Measurements from ENCODE around the gene SORCS2. TPM values are rescaled to one million over a fixed set of nuclear protein-coding genes. Genes with fewer than 3 reads are reported as not detected.

Gene SORCS2
- polyA plus RNA-seq, 3 donors: 0.46 to 0.55 TPM; not detected in 1

DNA sequence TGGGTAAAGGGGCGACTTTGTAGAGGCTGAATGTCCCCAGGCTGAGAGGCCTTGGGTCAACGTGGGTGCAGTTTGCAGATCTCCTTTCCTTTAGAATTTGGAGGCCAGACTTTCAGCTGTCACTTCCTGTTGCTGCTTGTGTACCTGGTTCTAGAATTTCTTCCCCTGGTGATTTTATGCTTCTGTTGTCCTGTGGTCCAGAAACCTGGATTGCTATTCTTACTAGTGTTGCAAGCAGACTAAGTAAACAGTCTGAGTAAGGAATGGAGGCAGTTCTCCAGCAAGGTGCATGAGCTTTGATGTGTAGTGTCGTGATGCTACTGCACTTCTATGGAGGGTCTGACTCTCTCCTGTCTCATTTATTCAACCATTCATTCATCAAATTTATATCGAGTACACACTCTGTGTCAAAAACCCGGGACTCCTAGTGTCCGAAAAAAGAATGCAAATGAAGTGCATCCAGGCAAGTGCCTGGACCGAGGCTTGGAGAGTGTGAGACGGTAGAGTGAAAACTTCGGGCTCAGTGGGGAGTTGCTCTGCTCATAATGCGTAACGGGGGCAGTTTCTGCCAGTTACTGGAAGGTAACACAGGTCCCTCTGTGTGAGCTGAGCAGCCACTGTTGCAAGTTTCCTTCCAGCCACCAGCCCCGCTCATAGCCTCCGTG is 83.3 kb downstream of the SORCS2 start:
- Mint-ChIP-seq H3K4me1 (no peaks in the 10 kb centered on the region), H3K36me3 (no peaks in the 10 kb centered on the region), H3K27ac (no peak overlapping the region), H3K27me3 (ENCODE audit: low read depth in 3 of 3) (peaks cover 0 to 17% (median 2%) of the 10 kb centered on the region in 3 donors), H3K9me3 (peaks cover 0 to 2% (median 0%) of the 10 kb centered on the region in 7 donors), H3K4me3 (no peak overlapping the region)
- Histone ChIP-seq H3K4me2 (replicated peaks; ENCODE audit: extremely low read depth, low read length, poor library complexity, severe bottlenecking) (no peak overlapping the region), H3K4me3 (replicated peaks in 1 of 3; ENCODE audit: low read depth in 2 of 3, low read length in 3 of 3) (no peak overlapping the region), H3K9me3 (replicated peaks in 1 of 2; ENCODE audit: control insufficient read depth in 1 of 2, insufficient read depth in 1 of 2, low read length in 2 of 2) (no peaks in the 10 kb centered on the region), H3K79me2 (ENCODE audit: insufficient read depth, low read length) (no peaks in the 10 kb centered on the region), H3K4me1 (ENCODE audit: control insufficient read depth in 1 of 2, insufficient read depth in 2 of 2, low read length in 2 of 2) (no peaks in the 10 kb centered on the region), H3K9ac (ENCODE audit: insufficient read depth, low read length, poor library complexity, severe bottlenecking) (no peak overlapping the region), H4K20me1 (ENCODE audit: insufficient read depth, low read length) (no peaks in the 10 kb centered on the region), H3K36me3 (replicated peaks in 1 of 2; ENCODE audit: control insufficient read depth in 1 of 2, insufficient read depth in 2 of 2, low read length in 2 of 2) (no peaks in the 10 kb centered on the region), H3K27ac (ENCODE audit: low read depth in 1 of 2, low read length in 2 of 2) (no peak overlapping the region), H3K27me3 (ENCODE audit: control insufficient read depth in 2 of 2, insufficient read depth in 2 of 2, low read length in 2 of 2) (no peaks in the 10 kb centered on the region), H2AFZ (ENCODE audit: insufficient read depth, low read depth, low read length, poor library complexity, severe bottlenecking) (no peak overlapping the region)
- 91% methylated on average over 9 of the region's 13 CpGs for WGBS (ENCODE audit: insufficient coverage)
- no peak for DNase-seq
- no peak for TF ChIP-seq CTCF (IDR thresholded peaks at IDR 0.05)
- intact Hi-C loops (cut with micrococcal nuclease): no loop called here

- no peaks in the 10 kb centered on the region for H3K36me3 ChIP-seq (replicated peaks in 1 of 2; ENCODE audit: control insufficient read depth in 1 of 2, insufficient read depth in 2 of 2, low read length in 2 of 2)
- H3K9ac ChIP-seq (ENCODE audit: insufficient read depth, low read length, poor library complexity, severe bottlenecking): no peak overlapping the region
- no peaks in the 10 kb centered on the region for H3K4me1 Mint-ChIP-seq
- WGBS (ENCODE audit: insufficient coverage): 61% methylated on average over 7 of the region's 11 CpGs
- H3K4me3 Mint-ChIP-seq: no peak overlapping the region
- no peak overlapping the region for H3K4me2 ChIP-seq (replicated peaks; ENCODE audit: extremely low read depth, low read length, poor library complexity, severe bottlenecking)
- H3K9me3 ChIP-seq (replicated peaks in 1 of 2; ENCODE audit: control insufficient read depth in 1 of 2, insufficient read depth in 1 of 2, low read length in 2 of 2): no peaks in the 10 kb centered on the region
- H4K20me1 ChIP-seq (ENCODE audit: insufficient read depth, low read length): no peaks in the 10 kb centered on the region
- H3K27ac ChIP-seq (ENCODE audit: low read depth in 1 of 2, low read length in 2 of 2): no peak overlapping the region
- no peak for TF ChIP-seq CTCF (IDR thresholded peaks at IDR 0.05)
- H2AFZ ChIP-seq (ENCODE audit: insufficient read depth, low read depth, low read length, poor library complexity, severe bottlenecking): no peak overlapping the region
- peaks cover 0 to 22% (median 5%) of the 10 kb centered on the region in 3 donors for H3K27me3 Mint-ChIP-seq (ENCODE audit: low read depth in 3 of 3)
- peaks cover 0 to 2% (median 0%) of the 10 kb centered on the region in 7 donors for H3K9me3 Mint-ChIP-seq
- no peaks in the 10 kb centered on the region for H3K4me1 ChIP-seq (ENCODE audit: control insufficient read depth in 1 of 2, insufficient read depth in 2 of 2, low read length in 2 of 2)
- H3K4me3 ChIP-seq (replicated peaks in 1 of 3; ENCODE audit: low read depth in 2 of 3, low read length in 3 of 3): no peak overlapping the region
- intact Hi-C loops (cut with micrococcal nuclease): no loop called here
- H3K27me3 ChIP-seq (ENCODE audit: control insufficient read depth in 2 of 2, insufficient read depth in 2 of 2, low read length in 2 of 2): no peaks in the 10 kb centered on the region
- DNase-seq: no peak
- no peaks in the 10 kb centered on the region for H3K36me3 Mint-ChIP-seq
- H3K27ac Mint-ChIP-seq: no peak overlapping the region
- H3K79me2 ChIP-seq (ENCODE audit: insufficient read depth, low read length): no peaks in the 10 kb centered on the region
These were observed 84.2 kb downstream of the SORCS2 start for GRCh38 chr4:7276515-7276914.

All from CD14-positive monocyte (primary cell).